NCI-H1417 treated with DMSO at 0.1 percent for 48 hours (cell line): ENCODE data around the gene CAB39L.

Experiments used
- DNase-seq: peaks from one replicate; lab custom pipeline; 2025; lab: John Stamatoyannopoulos, UW

Gene CAB39L

GRCh38 chr13:49399801-49400472 lies 43.9 kb downstream of the CAB39L start:
- DNase-seq, result no peak

- no peak for DNase-seq
Observed at GRCh38 chr13:49395878-49396380, 47.9 kb downstream of the CAB39L start.

DNA sequence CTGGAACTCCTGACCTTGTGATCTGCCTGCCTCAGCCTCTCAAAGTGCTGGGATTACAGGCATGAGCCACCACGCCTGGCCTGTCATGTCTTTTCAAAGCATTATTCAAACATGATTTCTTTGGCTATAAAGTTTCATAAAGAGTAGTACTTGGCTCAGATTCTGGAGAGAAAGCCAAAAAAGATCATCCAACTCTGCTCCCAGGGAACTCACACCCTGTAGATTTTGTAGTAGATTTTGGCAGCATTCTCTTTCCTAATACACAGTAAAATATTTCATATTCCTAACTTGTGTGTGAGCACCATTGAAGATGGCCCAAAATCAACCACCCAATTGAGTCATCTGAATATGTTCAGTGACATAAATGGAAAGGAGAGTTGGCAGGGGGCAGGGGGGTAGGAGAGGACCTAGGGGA lies 48.4 kb downstream of the CAB39L start:
- DNase-seq, result no peak

GRCh38 chr13:49388091-49388635 lies 55.7 kb downstream of the CAB39L start:
- no peak for DNase-seq

GRCh38 chr13:49386664-49387063 lies 57.2 kb downstream of the CAB39L start:
- DNase-seq, result no peak

- no peak for DNase-seq
Observed at GRCh38 chr13:49376121-49376520, 67.7 kb downstream of the CAB39L start.

GRCh38 chr13:49374585-49375290 lies 69.1 kb downstream of the CAB39L start:
- no peak for DNase-seq

- no peak for DNase-seq
Observed at GRCh38 chr13:49373716-49374115, 70.1 kb downstream of the CAB39L start.

DNA sequence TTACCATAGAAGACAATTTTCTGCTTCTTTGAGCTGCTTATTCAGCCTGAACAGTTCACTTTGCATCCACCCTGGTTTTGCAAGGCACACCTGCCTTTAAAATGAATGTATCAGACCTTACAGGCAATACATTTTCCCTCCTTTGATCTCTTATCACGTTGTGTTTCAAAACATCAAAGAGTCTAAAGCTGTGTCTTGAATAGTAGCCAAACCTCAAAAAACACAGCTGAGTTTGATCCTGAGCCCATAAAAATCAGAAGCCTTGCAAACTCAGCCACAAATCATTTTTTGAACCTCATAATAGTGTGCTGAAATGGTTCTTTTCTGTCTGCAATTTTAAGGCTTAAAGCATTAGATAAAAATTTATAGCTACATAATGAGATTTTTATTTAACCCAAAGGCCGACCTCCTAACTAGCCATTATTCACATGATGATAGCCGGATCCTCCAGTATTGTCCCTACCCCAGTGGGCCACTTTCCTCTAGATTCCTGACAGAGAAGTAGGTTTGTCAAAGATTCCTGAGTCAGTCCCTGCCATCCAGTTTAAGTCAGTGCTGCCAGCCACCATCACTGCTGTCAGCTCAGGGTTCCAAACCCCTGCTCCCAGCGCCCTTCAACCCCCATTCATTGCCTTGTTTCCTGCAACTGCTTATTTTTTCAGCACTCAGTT lies 71.8 kb downstream of the CAB39L start:
- no peak for DNase-seq

GRCh38 chr13:49370371-49370770 lies 73.5 kb downstream of the CAB39L start:
- no peak for DNase-seq

- no peak for DNase-seq
Observed at GRCh38 chr13:49369866-49370265, 74.0 kb downstream of the CAB39L start.

DNA sequence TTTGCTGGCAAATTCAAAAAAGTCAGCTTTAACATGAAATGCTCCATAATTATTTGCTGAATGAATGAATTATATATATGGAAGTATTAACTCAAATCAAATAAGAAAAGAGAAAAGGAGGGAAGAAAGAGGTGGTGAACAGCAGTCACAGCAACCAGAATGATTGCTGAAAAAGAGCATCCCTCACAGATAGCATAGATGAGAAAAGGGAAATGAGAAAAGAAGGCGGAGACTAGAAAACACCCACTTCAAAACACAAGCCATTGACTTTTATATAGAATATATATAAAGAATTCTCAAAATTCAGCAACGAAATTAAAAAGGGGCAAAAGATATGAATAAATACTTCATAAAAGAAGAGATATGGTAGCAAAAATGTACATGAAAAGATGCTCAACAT lies 75.2 kb downstream of the CAB39L start:
- DNase-seq, result no peak

DNA sequence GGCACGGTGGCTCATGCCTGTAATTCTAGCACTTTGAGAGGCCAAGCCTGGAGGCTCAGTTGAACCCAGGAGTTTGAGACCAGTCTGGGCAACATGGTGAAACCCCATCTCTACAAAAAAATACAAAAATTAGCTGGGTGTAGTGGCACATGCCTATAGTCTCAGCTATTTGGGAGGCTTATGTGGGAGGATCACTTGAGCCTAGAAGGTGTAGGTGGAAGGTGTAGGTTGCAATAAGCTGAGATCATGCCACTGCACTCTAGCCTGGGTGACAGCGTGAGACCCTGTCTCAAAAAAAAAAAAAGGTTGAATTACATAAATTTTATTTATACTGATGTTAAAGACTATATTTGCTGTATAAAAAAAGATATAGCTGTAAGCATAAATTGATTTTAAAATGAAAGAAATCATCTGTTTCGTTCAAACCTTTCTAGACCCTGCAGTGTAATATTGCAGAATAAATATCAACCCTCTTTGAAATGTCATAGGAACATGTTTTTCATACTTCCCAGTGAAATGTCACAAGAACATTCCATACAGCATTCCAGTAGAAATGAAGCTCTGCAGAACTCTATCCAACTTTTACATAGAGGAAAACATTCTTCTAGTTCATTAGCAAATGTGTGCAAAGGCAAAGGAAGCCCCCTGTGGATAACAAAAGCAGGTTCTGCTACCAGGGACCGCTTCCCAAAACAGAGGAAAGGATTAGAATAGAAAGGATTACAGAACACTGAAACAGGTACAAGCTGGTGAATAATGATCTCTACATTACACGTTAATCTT lies 76.0 kb downstream of the CAB39L start:
- DNase-seq, result no peak

DNA sequence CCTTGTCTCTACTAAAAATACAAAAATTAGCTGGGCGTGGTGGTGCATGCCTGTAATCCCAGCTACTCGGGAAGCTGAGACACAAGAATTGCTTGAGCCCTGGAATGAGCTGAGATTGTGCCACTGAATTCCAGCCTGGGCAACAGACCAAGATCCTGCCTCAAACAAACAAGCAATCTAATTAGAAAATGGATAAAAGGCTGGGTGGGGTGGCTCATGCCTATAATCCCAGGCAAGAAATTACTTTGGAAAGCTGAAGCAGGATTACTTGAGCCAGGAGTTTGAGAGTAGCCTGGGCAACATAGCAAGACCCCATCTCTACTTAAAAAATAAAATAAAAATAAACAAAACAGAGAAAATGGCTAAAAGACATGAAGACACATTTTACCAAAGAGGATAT lies 77.0 kb downstream of the CAB39L start:
- no peak for DNase-seq

DNA sequence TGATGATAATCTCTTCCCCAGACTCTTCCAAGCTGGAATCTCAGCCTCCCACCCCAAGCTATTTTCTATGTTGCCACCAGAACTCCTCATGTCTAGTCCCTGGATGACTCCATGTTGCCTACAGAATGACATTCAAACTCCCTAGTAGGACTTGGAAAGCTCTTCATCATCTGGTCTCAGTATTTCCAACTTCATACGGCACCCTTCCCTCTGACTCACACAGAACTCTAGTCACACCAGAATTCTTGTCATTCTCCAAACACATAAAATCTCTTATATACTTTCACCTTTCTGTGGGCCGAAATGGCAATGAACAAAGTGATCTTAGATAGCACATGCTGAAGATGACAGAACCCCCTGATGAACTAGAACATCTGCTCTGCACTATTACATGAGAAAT lies 86.2 kb downstream of the CAB39L start:
- DNase-seq, result no peak

- no peak for DNase-seq
Observed at GRCh38 chr13:49356223-49356622, 87.6 kb downstream of the CAB39L start.

- DNase-seq, result no peak
Observed at GRCh38 chr13:49354719-49355118, 89.1 kb downstream of the CAB39L start.

DNA sequence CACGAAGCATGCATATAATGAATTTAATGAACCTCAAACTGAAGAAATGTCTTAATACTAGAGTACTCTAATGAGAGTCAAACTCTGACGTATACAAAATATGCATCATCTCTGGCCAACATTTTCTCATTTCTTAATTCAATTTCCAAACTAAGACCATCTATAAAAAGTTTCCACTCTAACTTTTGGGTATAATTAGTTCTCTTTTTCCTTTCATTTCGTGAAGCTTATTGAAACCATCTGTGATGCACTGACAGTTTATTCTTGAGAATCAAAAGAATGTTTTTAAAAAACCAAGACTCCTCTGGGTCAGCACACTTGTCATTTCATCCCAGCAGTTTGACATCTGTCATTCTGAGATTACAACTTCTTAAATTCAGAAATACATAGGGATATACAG lies 90.0 kb downstream of the CAB39L start:
- DNase-seq, result no peak

DNA sequence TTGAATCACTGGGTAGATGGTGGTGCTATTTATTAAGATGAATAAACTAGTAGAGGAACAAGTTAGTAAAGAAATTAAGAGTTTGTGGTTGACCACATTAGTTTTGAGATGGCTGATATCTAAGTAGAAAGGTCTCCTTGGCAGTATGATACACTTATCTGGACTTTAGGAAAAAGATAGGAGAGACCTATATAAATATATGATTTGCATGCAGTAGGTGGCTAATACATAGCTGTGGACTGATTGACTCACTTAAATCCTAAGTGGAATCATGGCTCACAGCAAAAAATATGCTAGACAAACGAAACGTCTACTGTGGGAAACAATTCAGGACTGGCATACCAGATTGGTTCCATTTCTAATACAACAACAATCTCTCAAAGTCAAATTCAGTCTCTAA lies 92.0 kb downstream of the CAB39L start:
- DNase-seq, result no peak

GRCh38 chr13:49348751-49349150 lies 95.1 kb downstream of the CAB39L start:
- no peak for DNase-seq

- no peak for DNase-seq
Observed at GRCh38 chr13:49347650-49348385, 96.0 kb downstream of the CAB39L start.
